Thoracic aorta (tissue), 2 donors: ENCODE data around the gene OR4D9. TPM values are rescaled to one million over a fixed set of nuclear protein-coding genes. Genes with fewer than 3 reads are reported as not detected.
"Not testable (repeated sequence)": the region's sequence is repeated elsewhere in the genome, so short reads cannot be mapped to it uniquely, and the experiment has no call there.

Source experiments
- ATAC-seq: fragments of 150-250 bp; one replicate; pipeline ENCODE4 v1.8.0; 2017; ENCODE audit warnings: low read depth; ENCODE audit not compliant: insufficient number of reproducible peaks, low FRiP score
- DNase-seq: peaks from one replicate; pipeline ENCODE4 v3.0.0-alpha.2; 2020; ENCODE audit warnings: low spot score
- H3K27ac ChIP-seq, 2 donors: fragments of 200-600 bp; sonication (generic); 1 replicate in 1 of 2; 2 replicates in 1 of 2; pipeline ENCODE4 v1.5.1; 2016; ENCODE audit warnings: mild to moderate bottlenecking in 2 of 2, moderate library complexity in 2 of 2
- H3K27me3 ChIP-seq: fragments of 200-600 bp; sonication (generic); replicated peaks from 2 replicates; pipeline ENCODE4 v1.6.0; 2016; ENCODE audit warnings: mild to moderate bottlenecking; ENCODE audit not compliant: insufficient read depth
- H3K36me3 ChIP-seq: fragments of 200-600 bp; sonication (generic); one replicate; pipeline ENCODE4 v1.5.1; 2016
- H3K4me1 ChIP-seq, 2 donors: fragments of 200-600 bp; sonication (generic); 1 replicate in 1 of 2; 2 replicates in 1 of 2; pipeline versions ENCODE4 v1.5.1 to v1.6.0; 2016; ENCODE audit warnings: low read depth in 2 of 2, mild to moderate bottlenecking in 1 of 2; ENCODE audit not compliant: control insufficient read depth in 1 of 2
- H3K4me3 ChIP-seq: fragments of 200-600 bp; sonication (generic); 2 replicates; pipeline ENCODE4 v1.5.1; 2016; ENCODE audit warnings: mild to moderate bottlenecking
- H3K9me3 ChIP-seq: fragments of 200-600 bp; sonication (generic); 2 replicates; pipeline ENCODE4 v1.5.1; 2016
- total RNA-seq, 2 donors: library from RNA; depleted of rRNA; stranded (reverse); fragments of >200 nt; gene quantifications; one replicate each; pipeline versions ENCODE4 v1.1.0 to v1.2.3, GENCODE V29; 2016
- TF ChIP-seq, protein P1 (sequence below): fragments of 200-600 bp; sonication (generic); IDR thresholded peaks from one replicate; pipeline ENCODE4 v1.5.1; 2019; ENCODE audit warnings: antibody characterized with exemption

The OR4D9 gene
- total RNA-seq, 2 donors from 2014 or later = not detected

DNA sequence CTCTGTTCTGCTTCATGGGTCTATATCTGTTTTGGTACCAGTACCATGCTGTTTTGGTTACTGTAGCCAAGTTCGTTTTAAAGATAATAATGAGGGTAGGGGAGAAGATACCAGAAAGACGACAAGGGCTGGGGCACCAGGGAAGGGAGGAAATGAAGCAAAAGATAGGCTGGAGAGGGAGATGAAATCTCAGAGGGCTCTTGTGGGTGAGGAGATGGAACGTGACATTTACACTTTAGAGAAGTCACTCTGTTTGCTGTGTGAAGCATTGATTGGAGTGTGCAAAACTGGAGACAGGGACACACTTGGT lies 33.5 kb downstream of the OR4D9 start:
- Histone ChIP-seq H3K27me3 (no peaks in the 10 kb centered on the region), H3K9me3 (no peaks in the 10 kb centered on the region), H3K36me3 (no peaks in the 10 kb centered on the region), H3K4me3 (no peak overlapping the region), H3K27ac (no peak overlapping the region), H3K4me1 (no peaks in the 10 kb centered on the region)
- TF ChIP-seq, protein P1, sequence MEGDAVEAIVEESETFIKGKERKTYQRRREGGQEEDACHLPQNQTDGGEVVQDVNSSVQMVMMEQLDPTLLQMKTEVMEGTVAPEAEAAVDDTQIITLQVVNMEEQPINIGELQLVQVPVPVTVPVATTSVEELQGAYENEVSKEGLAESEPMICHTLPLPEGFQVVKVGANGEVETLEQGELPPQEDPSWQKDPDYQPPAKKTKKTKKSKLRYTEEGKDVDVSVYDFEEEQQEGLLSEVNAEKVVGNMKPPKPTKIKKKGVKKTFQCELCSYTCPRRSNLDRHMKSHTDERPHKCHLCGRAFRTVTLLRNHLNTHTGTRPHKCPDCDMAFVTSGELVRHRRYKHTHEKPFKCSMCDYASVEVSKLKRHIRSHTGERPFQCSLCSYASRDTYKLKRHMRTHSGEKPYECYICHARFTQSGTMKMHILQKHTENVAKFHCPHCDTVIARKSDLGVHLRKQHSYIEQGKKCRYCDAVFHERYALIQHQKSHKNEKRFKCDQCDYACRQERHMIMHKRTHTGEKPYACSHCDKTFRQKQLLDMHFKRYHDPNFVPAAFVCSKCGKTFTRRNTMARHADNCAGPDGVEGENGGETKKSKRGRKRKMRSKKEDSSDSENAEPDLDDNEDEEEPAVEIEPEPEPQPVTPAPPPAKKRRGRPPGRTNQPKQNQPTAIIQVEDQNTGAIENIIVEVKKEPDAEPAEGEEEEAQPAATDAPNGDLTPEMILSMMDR = no peak
- ATAC-seq (no peak), DNase-seq (no peak)

DNA sequence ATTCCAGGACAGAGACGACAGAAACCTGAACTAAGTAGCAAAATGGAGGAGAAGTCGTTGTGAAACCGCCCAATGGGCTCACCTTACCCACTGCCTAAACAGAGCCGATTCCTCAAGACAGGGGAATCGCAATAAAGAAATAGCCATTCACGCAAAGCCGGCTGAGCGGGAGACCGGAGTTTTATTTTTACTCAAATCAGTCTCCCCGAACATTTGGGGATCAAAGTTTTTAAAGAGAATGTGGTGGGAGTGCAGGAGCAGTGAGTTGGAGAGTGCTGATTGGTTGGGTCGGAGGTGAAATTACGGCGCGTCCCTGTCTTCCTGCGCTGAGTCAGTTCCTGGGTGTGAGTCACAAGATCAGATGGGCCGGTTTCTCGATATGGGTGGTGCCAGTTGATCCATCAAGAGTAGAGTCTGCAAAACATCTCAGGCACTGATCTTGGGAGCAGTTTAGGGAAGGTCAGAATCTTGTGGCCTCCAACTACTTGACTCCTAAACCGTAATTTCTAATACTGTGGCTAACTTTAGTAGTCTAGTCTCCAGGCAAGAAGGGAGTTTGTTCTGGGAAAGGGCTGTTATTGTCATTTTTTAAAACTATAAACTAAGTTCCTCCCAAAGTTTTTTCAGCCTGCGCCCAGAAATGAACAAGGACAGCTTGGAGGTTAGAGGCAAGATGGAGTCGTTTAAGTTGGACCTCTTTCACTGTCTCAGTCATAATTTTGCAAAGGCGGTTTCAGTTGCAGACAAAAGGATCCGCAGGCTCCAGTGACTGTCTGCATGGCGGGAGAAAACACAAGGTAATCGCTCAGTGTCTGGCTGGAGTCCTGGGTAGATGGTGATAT lies 34.1 kb downstream of the OR4D9 start:
- no peak for DNase-seq
- Histone ChIP-seq H3K9me3 (no peaks in the 10 kb centered on the region), H3K4me3 (no peak overlapping the region), H3K27me3 (no peaks in the 10 kb centered on the region), H3K4me1 (no peaks in the 10 kb centered on the region), H3K27ac (no peak overlapping the region), H3K36me3 (no peaks in the 10 kb centered on the region)
- TF ChIP-seq, protein P1 = no peak
- ATAC-seq = no peak

DNA sequence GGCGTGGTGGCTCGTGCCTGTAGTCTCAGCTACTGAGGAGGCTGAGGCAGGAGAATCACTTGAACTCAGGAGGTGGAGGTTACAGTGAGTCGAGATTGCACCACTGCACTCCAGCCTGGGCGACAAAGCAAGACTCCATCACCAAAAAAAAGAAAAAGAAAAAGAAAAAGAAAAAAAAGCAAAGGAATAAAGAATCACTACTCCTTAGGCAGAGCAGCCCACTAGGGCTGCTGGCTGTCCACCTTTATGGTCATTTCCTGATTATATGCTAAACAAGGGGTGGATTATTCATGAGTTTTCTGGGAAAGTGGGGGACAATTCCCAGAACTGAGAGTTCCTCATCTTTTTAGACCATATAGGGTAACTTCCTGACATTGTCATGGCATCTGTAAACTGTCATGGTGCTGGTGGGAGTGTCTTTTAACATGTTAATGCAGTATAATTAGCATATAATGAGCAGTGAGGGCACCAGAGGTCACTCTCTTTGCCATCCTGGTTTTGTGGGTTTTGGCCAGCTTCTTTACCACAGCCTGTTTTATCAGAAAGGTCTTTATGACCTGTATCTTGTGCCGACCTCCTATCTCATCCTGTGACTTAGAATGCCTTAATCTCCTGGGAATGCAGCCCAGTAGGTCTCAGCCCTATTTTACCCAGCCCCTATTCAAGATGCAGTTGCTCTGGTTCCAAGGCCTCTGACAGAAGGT lies 36.4 kb downstream of the OR4D9 start:
- H3K27ac ChIP-seq, H3K4me1 ChIP-seq, H3K27me3 ChIP-seq, H3K36me3 ChIP-seq, H3K4me3 ChIP-seq, ATAC-seq, DNase-seq, H3K9me3 ChIP-seq: not testable (repeated sequence)

DNA sequence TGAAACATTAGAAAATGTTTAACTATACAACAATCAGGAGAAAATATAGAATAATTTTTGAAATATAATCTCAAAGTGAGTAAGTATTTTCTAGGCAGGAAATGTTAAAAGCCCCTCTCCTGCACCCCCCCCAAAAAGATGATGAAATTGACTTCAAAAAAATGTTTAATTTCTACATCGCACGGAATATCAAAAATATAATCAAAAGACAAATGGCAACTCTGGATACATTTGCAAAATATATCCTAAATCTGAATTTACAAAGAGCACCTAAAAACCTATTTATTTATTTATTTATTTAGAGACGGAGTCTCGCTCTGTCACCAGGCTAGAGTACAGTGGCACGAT lies 36.9 kb downstream of the OR4D9 start:
- DNase-seq (no peak), ATAC-seq (no peak)
- H3K4me3 ChIP-seq = no peak overlapping the region
- no peaks in the 10 kb centered on the region for H3K27me3 ChIP-seq
- no peak overlapping the region for H3K27ac ChIP-seq
- H3K4me1 ChIP-seq = no peaks in the 10 kb centered on the region
- H3K9me3 ChIP-seq = no peaks in the 10 kb centered on the region
- TF ChIP-seq, protein P1 = no peak
- H3K36me3 ChIP-seq = no peaks in the 10 kb centered on the region

DNA sequence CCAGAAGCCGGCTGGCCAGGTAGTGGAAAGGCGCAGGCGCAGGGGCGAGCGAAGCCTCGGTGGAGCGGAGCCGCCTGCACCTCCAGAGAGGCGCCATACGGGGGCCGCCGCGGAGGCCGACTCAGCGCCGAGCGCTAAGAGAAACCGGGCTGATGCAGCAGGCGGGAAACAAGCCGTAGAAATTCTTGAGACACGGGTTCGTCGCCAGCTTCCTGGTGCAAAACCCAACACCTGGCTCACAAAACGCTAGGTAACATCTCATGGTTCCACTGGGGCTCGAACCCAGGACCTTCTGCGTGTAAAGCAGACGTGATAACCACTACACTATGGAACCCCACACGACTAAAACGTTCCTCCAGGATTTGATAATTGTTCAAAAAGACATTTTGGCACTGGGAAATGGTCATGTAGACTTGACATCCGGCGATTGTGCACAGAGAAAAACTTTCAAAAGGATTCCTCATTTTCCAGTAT lies 39.1 kb downstream of the OR4D9 start:
- Histone ChIP-seq H3K4me3 (peak overlapping the region; percentile 74), H3K27me3 (no peaks in the 10 kb centered on the region), H3K36me3 (no peaks in the 10 kb centered on the region), H3K9me3 (no peaks in the 10 kb centered on the region), H3K4me1 (no peaks in the 10 kb centered on the region), H3K27ac (peak overlapping the region; percentile 77 to 84)
- DNase-seq (peak; percentile 39), ATAC-seq (peak; percentile 71)
- TF ChIP-seq, protein P1 = peak; percentile 63
